ENCODE data around the gene WNK1. TPM values are rescaled to one million over a fixed set of nuclear protein-coding genes. Genes with fewer than 3 reads are reported as not detected.

Gene WNK1
- total RNA-seq, 1 experiment from 2014 or later = 38.6 TPM

GRCh38 chr12:949453-950191, 197.2 kb downstream of the WNK1 start, which contains the start of gene RAD52:
Gene RAD52, minus strand, starts transcription at chr12:949694. Its CDS starts 16,636 bp downstream, at chr12:933058.
- peak; percentile 99 for DNase-seq (ENCODE audit: low spot score)

GRCh38 chr12:951176-951575, 198.8 kb downstream of the WNK1 start:
- DNase-seq (ENCODE audit: low spot score) = no peak

- no peak for DNase-seq (ENCODE audit: low spot score)
Measured at GRCh38 chr12:953776-954175, 201.4 kb downstream of the WNK1 start.

- no peak for DNase-seq (ENCODE audit: low spot score)
Measured at GRCh38 chr12:954741-955140, 202.4 kb downstream of the WNK1 start.

GRCh38 chr12:955939-956338, 203.6 kb downstream of the WNK1 start:
- DNase-seq (ENCODE audit: low spot score) = no peak

GRCh38 chr12:958588-959123, 206.3 kb downstream of the WNK1 start:
- DNase-seq (ENCODE audit: low spot score) = no peak

Other genes starting within 250 kb of the WNK1 start
- not detected in 2 replicates for gene NINJ2, start 89.1 kb upstream of the WNK1 start, total RNA-seq (2014; rRNA removed; shearing (Covaris generic))
- 5.9 and 11.2 TPM in 2 replicates for gene RAD52, start 197.1 kb downstream of the WNK1 start, total RNA-seq (2014; rRNA removed; shearing (Covaris generic))
- 7.2 and 11.3 TPM in 2 replicates for gene ERC1, start 238.6 kb downstream of the WNK1 start, total RNA-seq (2014; rRNA removed; shearing (Covaris generic))